ENCODE results near the gene GNG5.

GNG5 gene

DNA sequence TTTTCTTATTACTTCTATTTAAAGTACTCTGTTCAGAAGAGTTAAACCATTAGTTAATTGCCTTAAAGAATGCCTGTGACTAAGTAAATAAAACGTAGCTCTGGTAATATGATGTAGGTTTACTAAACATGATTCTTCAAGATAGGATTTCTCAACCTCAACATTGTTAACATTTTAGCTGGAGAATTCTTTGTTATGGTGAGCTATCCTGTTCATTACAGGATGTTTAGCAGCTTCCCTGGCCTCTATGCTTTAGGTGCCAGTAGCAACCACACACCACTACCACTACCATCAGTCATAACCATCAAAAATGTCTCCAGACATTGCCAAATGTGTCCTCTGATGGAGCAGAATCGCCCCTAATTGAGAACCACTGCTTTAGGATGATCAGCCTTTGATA, 16.6 kb downstream of the GNG5 start:
- DNase-seq: no peak
- no peak overlapping the region for H3K4me3 ChIP-seq
- no peaks in the 10 kb centered on the region for H3K4me1 ChIP-seq
- H3K27me3 ChIP-seq: no peaks in the 10 kb centered on the region
- intact Hi-C loops (cut with DNase I; ENCODE audit: low total_unique reads): no loop called here
- peaks cover 22 to 62% (median 54%) of the 10 kb centered on the region in 3 donors for H3K36me3 ChIP-seq
- no peaks in the 10 kb centered on the region for H3K9me3 ChIP-seq
- TF ChIP-seq, protein P1, sequence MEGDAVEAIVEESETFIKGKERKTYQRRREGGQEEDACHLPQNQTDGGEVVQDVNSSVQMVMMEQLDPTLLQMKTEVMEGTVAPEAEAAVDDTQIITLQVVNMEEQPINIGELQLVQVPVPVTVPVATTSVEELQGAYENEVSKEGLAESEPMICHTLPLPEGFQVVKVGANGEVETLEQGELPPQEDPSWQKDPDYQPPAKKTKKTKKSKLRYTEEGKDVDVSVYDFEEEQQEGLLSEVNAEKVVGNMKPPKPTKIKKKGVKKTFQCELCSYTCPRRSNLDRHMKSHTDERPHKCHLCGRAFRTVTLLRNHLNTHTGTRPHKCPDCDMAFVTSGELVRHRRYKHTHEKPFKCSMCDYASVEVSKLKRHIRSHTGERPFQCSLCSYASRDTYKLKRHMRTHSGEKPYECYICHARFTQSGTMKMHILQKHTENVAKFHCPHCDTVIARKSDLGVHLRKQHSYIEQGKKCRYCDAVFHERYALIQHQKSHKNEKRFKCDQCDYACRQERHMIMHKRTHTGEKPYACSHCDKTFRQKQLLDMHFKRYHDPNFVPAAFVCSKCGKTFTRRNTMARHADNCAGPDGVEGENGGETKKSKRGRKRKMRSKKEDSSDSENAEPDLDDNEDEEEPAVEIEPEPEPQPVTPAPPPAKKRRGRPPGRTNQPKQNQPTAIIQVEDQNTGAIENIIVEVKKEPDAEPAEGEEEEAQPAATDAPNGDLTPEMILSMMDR (IDR thresholded peaks at IDR 0.05): no peak
- no peak overlapping the region for H3K27ac ChIP-seq

DNA sequence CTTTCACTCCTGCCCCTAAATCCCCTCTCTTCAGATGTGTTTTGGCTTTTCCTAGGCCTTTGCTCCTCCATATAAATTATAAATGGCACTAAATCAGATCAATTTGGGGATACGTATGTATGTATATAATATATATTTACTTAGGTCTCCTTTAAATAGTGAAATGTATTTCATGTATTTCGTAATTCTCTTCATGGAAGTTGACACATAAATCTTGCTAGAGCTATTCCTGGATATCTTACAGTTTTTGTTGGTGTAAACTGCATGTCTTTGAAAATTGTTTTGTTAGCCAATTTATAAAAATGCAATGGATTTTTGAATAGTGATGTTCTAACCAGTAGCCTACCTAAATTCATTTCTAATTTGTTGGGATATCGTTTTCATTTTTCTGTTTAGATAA, 18.3 kb downstream of the GNG5 start:
- peaks cover 31 to 67% (median 56%) of the 10 kb centered on the region in 3 donors for H3K36me3 ChIP-seq

DNA sequence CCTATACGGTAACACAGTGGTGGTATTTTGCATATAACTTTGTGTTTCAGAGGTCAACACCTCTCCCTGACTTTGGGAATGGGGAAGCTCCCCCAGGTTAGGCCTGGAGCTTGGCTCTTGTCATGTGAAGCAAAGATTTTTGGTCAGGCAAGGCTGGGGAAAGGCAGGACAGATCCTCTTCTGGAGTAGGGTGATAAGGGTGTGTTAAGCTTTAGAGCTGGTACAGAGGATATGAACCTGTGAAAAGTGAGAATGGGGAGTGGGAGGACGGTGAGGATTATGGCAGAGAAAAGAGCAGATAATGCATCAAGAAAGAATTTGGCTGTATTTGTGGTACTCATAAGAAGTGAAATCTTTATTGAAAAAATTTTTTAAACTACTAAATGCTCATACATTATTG, 25.1 kb downstream of the GNG5 start:
- Histone ChIP-seq H3K36me3 (peaks cover 10 to 34% (median 20%) of the 10 kb centered on the region in 3 donors), H3K4me1 (peaks cover 0 to 28% (median 15%) of the 10 kb centered on the region in 4 donors)

More for the DNA sequence above, 18.3 kb downstream of the GNG5 start:
- no peak overlapping the region for H3K27ac ChIP-seq
- no peak for DNase-seq
- H3K27me3 ChIP-seq: no peaks in the 10 kb centered on the region
- H3K9me3 ChIP-seq: no peaks in the 10 kb centered on the region
- H3K4me1 ChIP-seq: no peaks in the 10 kb centered on the region
- no peak overlapping the region for H3K4me3 ChIP-seq
- TF ChIP-seq, protein P1 (IDR thresholded peaks at IDR 0.05): no peak
- intact Hi-C loops (cut with DNase I; ENCODE audit: low total_unique reads): no loop called here

DNA sequence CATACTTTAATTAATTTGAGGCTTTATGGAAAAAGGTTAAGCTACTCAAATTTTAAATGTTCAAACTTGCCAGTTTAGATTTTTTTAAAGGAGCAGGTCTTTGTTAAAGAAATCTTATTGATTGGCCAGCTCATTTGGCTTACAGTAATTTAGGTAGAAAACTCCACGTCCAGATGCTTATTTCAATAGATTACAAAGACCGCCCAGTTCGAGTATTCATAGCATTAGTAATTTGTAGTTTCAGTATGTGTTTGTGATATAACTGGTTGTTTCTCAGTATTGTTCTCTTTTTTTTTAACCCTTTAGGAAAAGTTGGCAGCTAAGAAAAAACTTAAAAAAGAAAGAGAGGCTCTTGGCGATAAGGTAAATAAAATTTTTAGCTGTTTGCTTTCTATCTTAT, 25.7 kb downstream of the GNG5 start:
- Histone ChIP-seq H3K27me3 (peaks cover 0 to 6% of the 10 kb centered on the region in 2 donors), H3K4me1 (peaks cover 0 to 28% (median 15%) of the 10 kb centered on the region in 4 donors), H3K36me3 (peaks cover 10 to 32% (median 20%) of the 10 kb centered on the region in 3 donors), H3K4me3 (peak overlapping the region; percentile 63 to 70), H3K27ac (no peak overlapping the region), H3K9me3 (no peaks in the 10 kb centered on the region)
- DNase-seq: no peak
- intact Hi-C loops (cut with DNase I; ENCODE audit: low total_unique reads): no loop called here
- TF ChIP-seq, protein P1 (IDR thresholded peaks at IDR 0.05): no peak

More for the DNA sequence above, 25.1 kb downstream of the GNG5 start:
- peaks cover 0 to 6% of the 10 kb centered on the region in 2 donors for H3K27me3 ChIP-seq
- intact Hi-C loops (cut with DNase I; ENCODE audit: low total_unique reads): no loop called here
- H3K9me3 ChIP-seq: no peaks in the 10 kb centered on the region
- H3K27ac ChIP-seq: no peak overlapping the region
- H3K4me3 ChIP-seq: no peak overlapping the region
- DNase-seq: no peak
- TF ChIP-seq, protein P1 (IDR thresholded peaks at IDR 0.05): no peak

DNA sequence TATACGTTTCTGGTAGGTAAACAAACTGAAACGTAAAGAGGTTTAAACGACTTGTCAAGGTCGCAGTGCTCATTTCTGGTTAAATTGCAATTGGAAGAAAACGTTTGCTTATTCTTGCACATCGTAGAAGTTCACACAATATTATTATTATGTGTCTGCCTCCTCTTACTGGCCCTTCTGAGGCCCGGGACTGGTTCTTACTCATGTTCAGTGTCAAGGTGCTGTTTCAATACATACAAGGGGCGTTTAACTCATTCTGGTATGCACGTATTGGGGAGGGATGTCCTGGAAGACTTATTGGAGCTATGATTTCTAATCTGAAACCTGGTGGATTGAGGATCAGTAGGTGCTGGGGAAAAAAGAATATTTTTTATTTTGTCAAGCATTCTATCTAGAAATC, 26.4 kb downstream of the GNG5 start:
- DNase-seq: no peak
- H3K36me3 ChIP-seq: peaks cover 10 to 25% (median 15%) of the 10 kb centered on the region in 3 donors
- TF ChIP-seq, protein P1 (IDR thresholded peaks at IDR 0.05): no peak
- H3K9me3 ChIP-seq: no peaks in the 10 kb centered on the region
- peaks cover 0 to 28% (median 15%) of the 10 kb centered on the region in 4 donors for H3K4me1 ChIP-seq
- H3K27me3 ChIP-seq: peaks cover 0 to 6% of the 10 kb centered on the region in 2 donors
- intact Hi-C loops (cut with DNase I; ENCODE audit: low total_unique reads): no loop called here
- H3K4me3 ChIP-seq: peak overlapping the region; percentile 63 to 70
- peak overlapping the region; percentile 73 to 79 for H3K27ac ChIP-seq

All from tibial artery (tissue), 4 donors.